Measurements from ENCODE around the gene TEX48.

DNA sequence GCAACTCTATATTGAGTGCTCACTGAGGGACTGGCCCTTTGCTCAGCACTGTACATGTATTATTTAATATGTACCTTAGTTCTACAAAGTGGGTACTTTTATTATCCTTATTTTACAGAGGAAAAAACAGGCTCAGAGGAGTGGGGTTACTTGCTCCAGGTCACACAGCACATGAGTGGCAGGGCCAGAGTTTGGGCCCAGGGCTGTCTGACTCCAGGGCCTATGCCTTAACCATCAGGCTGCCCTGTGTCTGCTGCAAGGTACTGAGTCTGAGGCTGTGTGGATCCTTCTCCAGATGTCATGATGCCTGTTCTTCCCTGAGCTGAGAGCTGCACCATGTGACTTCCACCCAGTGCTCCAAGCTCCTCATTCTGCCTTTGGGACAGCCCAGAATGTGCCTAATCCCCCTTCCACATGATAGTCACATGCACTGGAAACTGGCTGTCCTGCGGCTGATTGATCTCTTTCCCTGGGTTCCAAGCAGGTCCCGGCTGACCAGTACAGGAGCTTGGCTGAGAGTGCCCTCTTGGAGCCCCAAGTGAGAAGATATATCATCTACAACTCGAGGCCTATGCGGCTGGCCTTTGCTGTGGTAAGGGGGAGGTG, 55.5 kb downstream of the TEX48 start:
- TF ChIP-seq ZNF384 (IDR thresholded peaks at IDR 0.05) (no peak), BHLHE40 (IDR thresholded peaks at IDR 0.05; ENCODE audit: borderline replicate concordance) (no peak), HDGF (IDR thresholded peaks at IDR 0.05; ENCODE audit: borderline replicate concordance) (no peak), FOXA1 (IDR thresholded peaks at IDR 0.05) (no peak), LEF1 (IDR thresholded peaks at IDR 0.05; ENCODE audit: borderline replicate concordance) (no peak), FOXM1 (IDR thresholded peaks at IDR 0.05; ENCODE audit: borderline replicate concordance) (no peak), ELF4 (IDR thresholded peaks at IDR 0.05) (no peak), NFRKB (IDR thresholded peaks at IDR 0.05) (no peak), CTBP1 (IDR thresholded peaks at IDR 0.05; ENCODE audit: borderline replicate concordance) (no peak), FOXK2 (IDR thresholded peaks at IDR 0.05) (no peak)
- TF ChIP-seq, protein P1, sequence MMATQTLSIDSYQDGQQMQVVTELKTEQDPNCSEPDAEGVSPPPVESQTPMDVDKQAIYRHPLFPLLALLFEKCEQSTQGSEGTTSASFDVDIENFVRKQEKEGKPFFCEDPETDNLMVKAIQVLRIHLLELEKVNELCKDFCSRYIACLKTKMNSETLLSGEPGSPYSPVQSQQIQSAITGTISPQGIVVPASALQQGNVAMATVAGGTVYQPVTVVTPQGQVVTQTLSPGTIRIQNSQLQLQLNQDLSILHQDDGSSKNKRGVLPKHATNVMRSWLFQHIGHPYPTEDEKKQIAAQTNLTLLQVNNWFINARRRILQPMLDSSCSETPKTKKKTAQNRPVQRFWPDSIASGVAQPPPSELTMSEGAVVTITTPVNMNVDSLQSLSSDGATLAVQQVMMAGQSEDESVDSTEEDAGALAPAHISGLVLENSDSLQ (IDR thresholded peaks at IDR 0.05), result no peak

All from HEK293T (cell line).